HepG2 (cell line): ENCODE results near the gene CHN1. TPM values are rescaled to one million over a fixed set of nuclear protein-coding genes. Genes with fewer than 3 reads are reported as not detected.

Experiments
- ATAC-seq: fragments of 200-7000 bp; cut with Tn5 transposase; 3 replicates; pipeline ENCODE4 v1.9.1; 2020; ENCODE audit warnings: mild to moderate bottlenecking, moderate library complexity
- BruUV-seq: library from RNA; stranded (reverse); fragments of 400-500 nt; replicated peaks from 2 replicates; lab custom pipeline; 2021; lab: Mats Ljungman, UMichigan
- CTCF ChIA-PET: fragments of 300-600 bp; formaldehyde crosslinking; extraction: SDS; loops from one replicate; lab custom pipeline; 2021; ENCODE audit warnings: low total read pairs, inconsistent platforms, low intra/inter-chr PET ratio; lab: Yijun Ruan, JAX
- POLR2A ChIA-PET: fragments of 350-600 bp; sonication (Branson Sonifier 250); formaldehyde crosslinking; loops from one replicate; lab custom pipeline; 2020; ENCODE audit warnings: antibody characterized with exemption, inconsistent platforms; lab: Yijun Ruan, JAX
- DNase-seq: peaks from one replicate; pipeline ENCODE4 v3.0.0-alpha.2; 2015; ENCODE audit warnings: low spot score
- FAIRE-seq: peaks from 3 replicates; lab custom pipeline; 2011; peaks lifted over from hg19 to GRCh38; lab: Jason Lieb, UNC
- H2AFZ ChIP-seq: one replicate; pipeline ENCODE4 v1.6.1; 2011; ENCODE audit warnings: low read length, inconsistent platforms
- H3K27ac ChIP-seq: fragments of 300-600 bp; 3 replicates; pipeline ENCODE4 v1.8.0; 2011; ENCODE audit warnings: mixed run types, mild to moderate bottlenecking, mixed read lengths, low read length, inconsistent platforms; ENCODE audit not compliant: insufficient read depth; ENCODE audit errors: extremely low read length
- H3K27me3 ChIP-seq, 2 experiments: fragments of 200-600 bp in 1 of 2; 2 replicates in 1 of 2; 3 replicates in 1 of 2; pipeline versions ENCODE4 v1.6.0 to v1.8.0; 2011; ENCODE audit warnings: low read length in 2 of 2, mild to moderate bottlenecking in 2 of 2, moderate library complexity in 2 of 2, inconsistent platforms in 1 of 2; ENCODE audit not compliant: insufficient read depth in 2 of 2, control insufficient read depth in 1 of 2
- H3K36me3 ChIP-seq, 2 experiments: fragments of 200-600 bp in 1 of 2; replicated peaks in 1 of 2; 2 replicates in 1 of 2; 3 replicates in 1 of 2; pipeline versions ENCODE4 v1.5.1 to v1.8.0; 2011; ENCODE audit warnings: low read length in 2 of 2, inconsistent platforms in 1 of 2; ENCODE audit not compliant: insufficient read depth in 2 of 2, control insufficient read depth in 1 of 2
- H3K4me1 ChIP-seq: 2 replicates; pipeline ENCODE4 v1.5.1; 2012; ENCODE audit warnings: low read length, inconsistent platforms; ENCODE audit not compliant: insufficient read depth
- H3K4me2 ChIP-seq: 2 replicates; pipeline ENCODE4 v1.6.0; 2011; ENCODE audit warnings: low read depth, low read length, inconsistent platforms
- H3K4me3 ChIP-seq, 3 experiments: fragments of 200-600 bp in 1 of 3; sonication (generic), shearing (Covaris generic) in 1 of 3; replicated peaks in 1 of 3; 2 replicates each; pipeline ENCODE4 v1.5.1; 2011 to 2016; ENCODE audit warnings: low read length in 3 of 3, inconsistent platforms in 2 of 3, low read depth in 2 of 3, mild to moderate bottlenecking in 2 of 3, control low read depth in 1 of 3, mixed read lengths in 1 of 3; ENCODE audit not compliant: insufficient read depth in 1 of 3
- H3K79me2 ChIP-seq: one replicate; pipeline ENCODE4 v1.6.1; 2011; ENCODE audit warnings: low read length, inconsistent platforms; ENCODE audit not compliant: insufficient read depth
- H3K9ac ChIP-seq: 2 replicates; pipeline ENCODE4 v1.6.0; 2011; ENCODE audit warnings: mild to moderate bottlenecking, low read depth, low read length, inconsistent platforms; ENCODE audit not compliant: insufficient read depth
- H3K9me3 ChIP-seq: 2 replicates; pipeline ENCODE4 v1.5.1; 2012; ENCODE audit warnings: mild to moderate bottlenecking, low read length
- H4K20me1 ChIP-seq: 2 replicates; pipeline ENCODE4 v1.6.0; 2011; ENCODE audit warnings: inconsistent platforms, mild to moderate bottlenecking, low read length, moderate library complexity; ENCODE audit not compliant: insufficient read depth
- ARID5B ChIP-seq: IDR thresholded peaks from 2 replicates; pipeline ENCODE4 v1.4.0; 2020; ENCODE audit warnings: mild to moderate bottlenecking, missing genetic modification reagents
- ATF4 ChIP-seq, 2 experiments: fragments of 450-650 bp in 1 of 2; sonication (generic) in 1 of 2; formaldehyde crosslinking; IDR thresholded peaks; 2 replicates each; pipeline versions ENCODE4 v1.5.0 to v1.8.0; 2020 to 2022; ENCODE audit warnings: mild to moderate bottlenecking in 1 of 2, missing genetic modification reagents in 1 of 2
- CEBPB ChIP-seq: IDR thresholded peaks from 2 replicates; pipeline ENCODE4 v1.6.1; 2011; ENCODE audit warnings: low read depth, low read length, improper control_type of control experiment, borderline replicate concordance
- CREB1 ChIP-seq, 2 experiments: fragments of 450-650 bp in 1 of 2; IDR thresholded peaks; 2 replicates each; pipeline ENCODE4 v1.6.1; 2016 to 2017; ENCODE audit warnings: control low read depth in 1 of 2, mild to moderate bottlenecking in 1 of 2, missing compliant biosample characterization in 1 of 2, missing genetic modification characterization in 1 of 2
- FOXA1 ChIP-seq, 2 experiments: fragments of 450-650 bp in 1 of 2; sonication (generic) in 1 of 2; formaldehyde crosslinking in 1 of 2; IDR thresholded peaks; 2 replicates each; pipeline versions ENCODE4 v1.4.0 to v1.6.1; 2016 to 2020; ENCODE audit warnings: missing genetic modification reagents in 1 of 2
- NR2F6 ChIP-seq, 2 experiments: IDR thresholded peaks; 2 replicates each; pipeline ENCODE4 v1.6.1; 2016; ENCODE audit warnings: antibody characterized with exemption in 1 of 2, mild to moderate bottlenecking in 1 of 2
- POLR2A ChIP-seq, 2 experiments: IDR thresholded peaks; 2 replicates each; pipeline ENCODE4 v1.6.1; 2011; ENCODE audit warnings: low read depth in 2 of 2, low read length in 2 of 2, mild to moderate bottlenecking in 1 of 2, moderate library complexity in 1 of 2; ENCODE audit not compliant: insufficient read depth in 1 of 2
- RCOR2 ChIP-seq: IDR thresholded peaks from 2 replicates; pipeline ENCODE4 v1.6.1; 2016; ENCODE audit warnings: missing biosample characterization, missing genetic modification reagents
- SAP130 ChIP-seq: IDR thresholded peaks from 2 replicates; pipeline ENCODE4 v1.6.1; 2016; ENCODE audit warnings: low read depth
- SKIL ChIP-seq: sonication (generic); formaldehyde crosslinking; IDR thresholded peaks from 2 replicates; pipeline ENCODE4 v1.8.0; 2022; ENCODE audit warnings: missing genetic modification reagents, mild to moderate bottlenecking, moderate library complexity, borderline replicate concordance
- ZNF460 ChIP-seq: sonication (generic); formaldehyde crosslinking; IDR thresholded peaks from 2 replicates; pipeline ENCODE4 v1.5.1; 2020; ENCODE audit warnings: missing genetic modification reagents, mild to moderate bottlenecking, borderline replicate concordance
- ZNF614 ChIP-seq: IDR thresholded peaks from 2 replicates; pipeline ENCODE4 v1.6.1; 2018; ENCODE audit warnings: missing biosample characterization, missing genetic modification reagents, inconsistent platforms, borderline replicate concordance
- ZNF768 ChIP-seq: sonication (generic); formaldehyde crosslinking; IDR thresholded peaks from 2 replicates; pipeline ENCODE4 v1.4.0; 2020; ENCODE audit warnings: missing genetic modification reagents
- ZNF891 ChIP-seq: sonication (generic); formaldehyde crosslinking; IDR thresholded peaks from 2 replicates; pipeline ENCODE4 v1.5.0; 2020; ENCODE audit warnings: mild to moderate bottlenecking, missing genetic modification reagents
- WGBS: methylation state at CpG from one replicate; pipeline ENCODE4 v1.1.6; 2017; ENCODE audit warnings: low lambda C conversion rate; 5-methylcytosine and 5-hydroxymethylcytosine counted together
- in situ Hi-C: cut with HindIII; loops from 2 replicates; pipeline ENCODE4 v1.10.0; 2017; ENCODE audit warnings: low pct_unique_long_range_greater_than_20kb; ENCODE audit not compliant: extremely low pct_ligation_motif_present
- intact Hi-C: fragments of 100-400 bp; cut with micrococcal nuclease; formaldehyde crosslinking; loops from one replicate; pipeline ENCODE4 v1.10.0; 2022; ENCODE audit not compliant: unreplicated experiment
- polyA plus RNA-seq, 8 experiments: library from polyadenylated mRNA; depleted of rRNA in 3 of 8; stranded (reverse) in 7 of 8; unstranded in 1 of 8; fragments of >200 nt; fragmentation: Illumina TruSeq in 4 of 8; extraction: Trizol in 4 of 8; gene quantifications; 2 replicates each; pipeline versions ENCODE4 v1.2.1 to v1.2.3, GENCODE V29; 2011 to 2016; ENCODE audit warnings: low read depth in 4 of 8, missing spikeins in 1 of 8, mixed read lengths in 1 of 8; ENCODE audit not compliant: insufficient read depth in 1 of 8
- total RNA-seq, 5 experiments: library from RNA; depleted of rRNA; stranded (reverse); fragments of >200 nt; fragmentation: Illumina TruSeq; extraction: Trizol; gene quantifications; 2 replicates each; pipeline ENCODE4 v1.2.3, GENCODE V29; 2016; ENCODE audit warnings: low read depth in 1 of 5

The CHN1 gene
- total and polyA plus RNA-seq, 2 of the 13 experiments (the other 11 are each of a cell fraction or from before 2014, with no cell fraction given), result 2.8 to 3.5 TPM

GRCh38 chr2:174779361-174779928 is 225.7 kb downstream of the CHN1 start (continued):
- no peak for TF ChIP-seq SKIL (CRISPR knock-in tag)
- no peak for TF ChIP-seq CREB1 (IDR thresholded peaks at IDR 0.05)
- TF ChIP-seq CREB1 (CRISPR knock-in tag; IDR thresholded peaks at IDR 0.05), result no peak
- no peak for TF ChIP-seq ATF4 (CRISPR knock-in tag; IDR thresholded peaks at IDR 0.05)
- no peak for TF ChIP-seq ZNF614 (CRISPR knock-in tag)

- Histone ChIP-seq H3K36me3 (no peaks in the 10 kb centered on the region), H3K4me1 (no peaks in the 10 kb centered on the region; the same call in 1 of the 2 replicates), H3K79me2 (no peaks in the 10 kb centered on the region), H4K20me1 (no peaks in the 10 kb centered on the region), H3K4me3 (no peak overlapping the region; a peak in 1 of 6 replicates), H3K9ac (no peak overlapping the region), H2AFZ (no peak overlapping the region), H3K4me2 (no peak overlapping the region), H3K27ac (no peak overlapping the region), H3K9me3 (no peaks in the 10 kb centered on the region), H3K27me3 (peaks cover 6 to 66% of the 10 kb centered on the region in 2 experiments; a peak in 4 of 5 replicates)
- ATAC-seq (peak; percentile 62), FAIRE-seq (no peak), DNase-seq (peak; percentile 55)
- no TSS peak for BruUV-seq
- 15% methylated on average over 13 of the region's 13 CpGs for WGBS
- in situ Hi-C loops (no loop called here), intact Hi-C loops (no loop called here)
- CTCF ChIA-PET, result no interaction called here
- POLR2A ChIA-PET, result no interaction called here
- TF ChIP-seq ARID5B (CRISPR knock-in tag), result 0 out of 2 replicates have a peak, but pooled peaks have one; percentile 27
- peak; percentile 91 for TF ChIP-seq CEBPB
- TF ChIP-seq ZNF460 (CRISPR knock-in tag), result no peak
- TF ChIP-seq ZNF891, result no peak
- no peak for TF ChIP-seq NR2F6 (IDR thresholded peaks at IDR 0.05)
- TF ChIP-seq NR2F6 (CRISPR knock-in tag; IDR thresholded peaks at IDR 0.05), result 0 out of 2 replicates have a peak, but pooled peaks have one; percentile 36
- TF ChIP-seq ZNF768 (CRISPR knock-in tag), result peak; percentile 44; the same call in 1 of the 2 replicates
- no peak for TF ChIP-seq FOXA1 (IDR thresholded peaks at IDR 0.05)
- TF ChIP-seq FOXA1 (CRISPR knock-in tag; IDR thresholded peaks at IDR 0.05), result peak; percentile 32; the same call in 1 of the 2 replicates
- no peak for TF ChIP-seq POLR2A (IDR thresholded peaks at IDR 0.05; ENCODE audit: insufficient read depth in 1 of 2, low read depth in 2 of 2, low read length in 2 of 2)
- TF ChIP-seq SAP130 (CRISPR knock-in tag), result peak; percentile 24; the same call in 1 of the 2 replicates
- no peak for TF ChIP-seq RCOR2 (CRISPR knock-in tag)
Measured at GRCh38 chr2:174778085-174778981, 226.8 kb downstream of the CHN1 start.
